Measurements from ENCODE around the gene CLEC14A.

DNA sequence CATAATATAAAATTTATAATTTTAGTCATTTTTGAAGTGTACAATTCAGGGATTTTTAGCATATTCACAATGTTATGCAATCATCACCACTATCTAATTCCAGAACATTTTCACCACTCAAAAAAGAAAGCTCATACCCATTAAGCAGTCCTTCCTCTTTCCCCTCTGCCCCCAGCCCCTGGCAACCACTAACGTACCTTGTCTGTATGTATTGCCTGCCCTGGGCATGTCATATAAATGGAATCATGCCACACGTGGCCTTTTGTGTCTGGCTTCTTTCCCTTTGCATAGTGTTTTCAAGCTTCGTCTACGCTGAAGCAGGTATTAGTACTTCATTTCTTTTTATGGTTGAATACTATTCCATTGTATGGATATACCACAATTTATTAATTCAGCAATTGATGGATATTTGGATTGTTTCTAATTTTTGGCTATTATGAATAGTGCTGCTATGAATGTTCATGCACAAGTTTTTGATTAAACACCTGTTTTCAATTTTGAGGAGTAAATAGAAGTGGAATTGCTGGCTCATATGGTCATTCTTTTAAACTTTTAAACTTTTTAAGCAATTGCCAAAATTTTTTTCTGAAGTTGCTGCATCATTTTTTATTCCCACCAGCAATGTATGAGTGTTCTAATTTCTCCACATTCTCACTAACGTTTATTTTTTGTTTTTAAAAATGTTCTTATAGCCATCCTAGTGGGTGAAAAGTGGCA is 49.8 kb downstream of the CLEC14A start:
- TF ChIP-seq, protein P1, sequence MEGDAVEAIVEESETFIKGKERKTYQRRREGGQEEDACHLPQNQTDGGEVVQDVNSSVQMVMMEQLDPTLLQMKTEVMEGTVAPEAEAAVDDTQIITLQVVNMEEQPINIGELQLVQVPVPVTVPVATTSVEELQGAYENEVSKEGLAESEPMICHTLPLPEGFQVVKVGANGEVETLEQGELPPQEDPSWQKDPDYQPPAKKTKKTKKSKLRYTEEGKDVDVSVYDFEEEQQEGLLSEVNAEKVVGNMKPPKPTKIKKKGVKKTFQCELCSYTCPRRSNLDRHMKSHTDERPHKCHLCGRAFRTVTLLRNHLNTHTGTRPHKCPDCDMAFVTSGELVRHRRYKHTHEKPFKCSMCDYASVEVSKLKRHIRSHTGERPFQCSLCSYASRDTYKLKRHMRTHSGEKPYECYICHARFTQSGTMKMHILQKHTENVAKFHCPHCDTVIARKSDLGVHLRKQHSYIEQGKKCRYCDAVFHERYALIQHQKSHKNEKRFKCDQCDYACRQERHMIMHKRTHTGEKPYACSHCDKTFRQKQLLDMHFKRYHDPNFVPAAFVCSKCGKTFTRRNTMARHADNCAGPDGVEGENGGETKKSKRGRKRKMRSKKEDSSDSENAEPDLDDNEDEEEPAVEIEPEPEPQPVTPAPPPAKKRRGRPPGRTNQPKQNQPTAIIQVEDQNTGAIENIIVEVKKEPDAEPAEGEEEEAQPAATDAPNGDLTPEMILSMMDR (IDR thresholded peaks at IDR 0.05) = no peak
- TF ChIP-seq ZFX (IDR thresholded peaks at IDR 0.05; ENCODE audit: borderline replicate concordance) = no peak

All from 22Rv1 (cell line).